Stimulated activated CD4-positive, alpha-beta T cell treated with anti-CD3 and anti-CD28 coated beads, TNF-alpha, amount 100 ng/mL, for 1 hour (primary cell): ENCODE data around the gene HSPG2.

Experiments used
- DNase-seq, 3 donors: peaks; one replicate each; pipeline ENCODE4 v3.0.0-alpha.2; 2020; ENCODE audit warnings: low read depth in 3 of 3, low spot score in 1 of 3

The HSPG2 gene

DNA sequence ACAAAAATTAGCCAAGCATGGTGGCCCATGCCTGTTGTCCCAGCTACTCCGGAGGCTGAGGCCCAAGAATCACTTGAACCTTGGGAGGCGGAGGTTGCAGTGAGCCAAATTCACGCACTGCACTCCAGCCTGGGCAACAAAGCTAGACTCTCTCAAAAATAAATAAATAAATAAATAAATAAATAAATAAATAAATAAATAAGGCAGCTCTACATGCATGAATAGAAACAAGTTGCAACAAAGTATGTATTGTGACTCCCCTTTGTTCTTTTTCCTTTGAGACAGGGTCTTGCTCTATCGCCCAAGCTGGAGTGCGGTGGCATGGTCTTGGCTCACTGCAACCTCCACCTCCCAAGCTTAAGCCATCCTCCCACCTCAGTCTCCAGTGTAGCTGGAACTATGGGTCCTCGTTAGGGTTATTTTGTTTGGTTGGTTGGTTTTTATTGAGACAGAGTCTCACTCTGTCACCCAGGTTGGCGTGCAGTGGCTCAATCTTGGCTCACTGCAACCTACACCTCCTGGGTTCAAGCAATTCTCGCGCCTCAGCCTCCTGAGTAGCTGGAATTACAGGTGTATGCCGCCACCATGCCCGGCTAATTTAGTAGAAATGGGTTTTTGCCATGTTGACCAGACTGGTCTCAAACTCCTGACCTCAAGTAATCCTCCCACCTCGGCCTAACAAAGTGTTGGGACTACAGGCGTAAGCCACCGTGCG is 162.1 kb downstream of the HSPG2 start:
- DNase-seq = no peak

DNA sequence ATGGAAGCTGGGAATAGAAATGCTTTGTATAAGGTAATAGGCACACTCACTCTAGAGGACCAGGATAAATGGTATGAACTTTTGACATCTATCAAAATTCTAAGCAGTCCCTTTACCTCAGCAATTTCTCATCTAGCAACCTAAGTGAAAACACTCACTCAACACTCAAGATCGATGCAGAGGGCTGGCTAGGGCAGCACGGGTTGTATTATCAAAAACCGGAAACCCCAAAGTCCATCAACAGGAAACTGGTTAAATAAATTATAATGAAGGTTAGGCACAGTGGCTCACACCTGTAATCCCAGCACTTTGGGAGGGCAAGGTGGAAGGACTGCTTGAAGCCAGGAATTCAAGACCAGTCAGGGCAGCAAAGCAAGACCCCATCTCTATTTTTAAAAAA is 163.5 kb downstream of the HSPG2 start:
- DNase-seq = no peak
